ENCODE measurements around the gene GPD2. TPM values are rescaled to one million over a fixed set of nuclear protein-coding genes. Genes with fewer than 3 reads are reported as not detected.

Gene GPD2
- total RNA-seq, 3 donors from 2014 or later (not counting 1 experiment from before 2014, with no cell fraction given) = 12.5 to 20.2 (median 18.3) TPM

DNA sequence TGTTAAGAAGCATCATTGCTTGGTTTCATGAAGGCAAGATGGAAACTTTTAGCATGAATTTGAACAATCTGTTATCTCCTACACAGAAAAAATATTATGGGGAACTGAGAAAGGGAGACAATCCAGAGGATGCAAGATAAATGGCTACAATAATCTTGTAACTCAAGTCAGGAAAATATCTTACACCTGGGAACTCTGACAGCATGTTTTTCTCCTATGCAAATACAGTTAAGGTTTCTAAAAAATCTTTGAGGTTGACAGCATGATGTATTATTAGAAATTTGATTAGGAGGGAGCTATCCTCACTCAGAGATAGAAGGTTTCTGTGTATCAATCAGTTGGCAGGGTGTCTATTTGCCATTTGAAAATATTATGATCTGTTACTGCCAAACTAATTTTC is 75.6 kb downstream of the GPD2 start:
- Mint-ChIP-seq H3K27me3 (ENCODE audit: low read depth in 2 of 2) (no peaks in the 10 kb centered on the region), H3K4me1 (no peaks in the 10 kb centered on the region), H3K27ac (peak overlapping the region in 1 of 2 donors; percentile 41), H3K36me3 (peaks cover 11% of the 10 kb centered on the region), H3K4me3 (no peak overlapping the region), H3K9me3 (no peaks in the 10 kb centered on the region)
- ATAC-seq (no peak), DNase-seq (no peak)
- Histone ChIP-seq H3K27ac (ENCODE audit: low read length) (no peak overlapping the region), H3K9me3 (ENCODE audit: control insufficient read depth, insufficient read depth, low read length) (no peaks in the 10 kb centered on the region), H3K4me1 (ENCODE audit: control insufficient read depth, insufficient read depth, low read length) (no peaks in the 10 kb centered on the region), H3K27me3 (ENCODE audit: control insufficient read depth, insufficient read depth, low read length) (no peaks in the 10 kb centered on the region), H3K36me3 (ENCODE audit: control insufficient read depth, insufficient read depth, low read length) (peaks cover 30% of the 10 kb centered on the region), H3K4me3 (ENCODE audit: low read length) (no peak overlapping the region)
- intact Hi-C loops (cut with micrococcal nuclease) = no loop called here
- TF ChIP-seq CTCF (IDR thresholded peaks at IDR 0.05) = no peak

DNA sequence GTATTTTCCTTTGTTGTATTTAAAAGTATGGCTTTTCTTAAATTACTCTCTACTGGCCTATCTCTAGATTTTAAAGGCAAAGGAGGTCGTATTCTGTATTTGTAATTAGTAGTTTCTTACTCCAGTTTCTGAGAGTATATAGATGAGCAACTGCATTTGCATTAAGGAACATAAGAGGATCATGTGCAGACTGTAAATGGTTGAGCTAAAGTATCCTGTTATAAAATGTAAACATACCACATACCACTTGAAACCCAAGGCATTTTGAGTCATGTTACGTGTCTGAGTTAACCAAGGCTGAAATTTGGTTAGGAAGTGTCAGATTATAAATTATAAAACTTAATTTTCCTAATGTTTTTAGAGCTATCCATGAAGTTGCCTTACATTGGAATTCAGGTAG is 76.3 kb downstream of the GPD2 start:
- Histone ChIP-seq H3K36me3 (ENCODE audit: control insufficient read depth, insufficient read depth, low read length) (peaks cover 30% of the 10 kb centered on the region), H3K4me3 (ENCODE audit: low read length) (no peak overlapping the region), H3K27ac (ENCODE audit: low read length) (no peak overlapping the region), H3K27me3 (ENCODE audit: control insufficient read depth, insufficient read depth, low read length) (no peaks in the 10 kb centered on the region), H3K4me1 (ENCODE audit: control insufficient read depth, insufficient read depth, low read length) (no peaks in the 10 kb centered on the region), H3K9me3 (ENCODE audit: control insufficient read depth, insufficient read depth, low read length) (no peaks in the 10 kb centered on the region)
- ATAC-seq (no peak), DNase-seq (no peak)
- H3K4me1 Mint-ChIP-seq = no peaks in the 10 kb centered on the region
- H3K9me3 Mint-ChIP-seq = no peaks in the 10 kb centered on the region
- no peak overlapping the region for H3K4me3 Mint-ChIP-seq
- intact Hi-C loops (cut with micrococcal nuclease) = no loop called here
- H3K36me3 Mint-ChIP-seq = peaks cover 11% of the 10 kb centered on the region
- no peaks in the 10 kb centered on the region for H3K27me3 Mint-ChIP-seq (ENCODE audit: low read depth in 2 of 2)
- 80% methylated on average over 1 of the region's 2 CpGs for WGBS (ENCODE audit: insufficient coverage)
- no peak overlapping the region for H3K27ac Mint-ChIP-seq
- TF ChIP-seq CTCF (IDR thresholded peaks at IDR 0.05) = no peak

DNA sequence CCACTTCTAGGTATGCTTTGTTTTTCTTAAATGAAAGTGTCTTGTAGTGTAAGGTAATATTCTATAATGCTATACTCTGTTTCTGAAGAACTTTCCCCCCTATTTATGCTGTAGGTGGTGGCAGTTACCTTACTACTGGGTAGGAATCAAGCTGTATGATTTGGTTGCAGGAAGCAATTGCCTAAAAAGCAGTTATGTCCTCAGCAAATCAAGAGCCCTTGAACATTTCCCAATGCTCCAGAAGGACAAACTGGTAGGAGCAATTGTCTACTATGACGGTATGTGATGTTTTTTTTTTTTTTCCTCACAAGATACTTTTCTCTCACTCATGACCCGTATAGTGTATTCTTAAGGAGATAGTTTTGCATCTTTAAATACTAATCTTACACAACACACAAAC is 77.0 kb downstream of the GPD2 start:
- Histone ChIP-seq H3K9me3 (ENCODE audit: control insufficient read depth, insufficient read depth, low read length) (no peaks in the 10 kb centered on the region), H3K27me3 (ENCODE audit: control insufficient read depth, insufficient read depth, low read length) (no peaks in the 10 kb centered on the region), H3K4me1 (ENCODE audit: control insufficient read depth, insufficient read depth, low read length) (no peaks in the 10 kb centered on the region), H3K27ac (ENCODE audit: low read length) (no peak overlapping the region), H3K36me3 (ENCODE audit: control insufficient read depth, insufficient read depth, low read length) (peaks cover 30% of the 10 kb centered on the region), H3K4me3 (ENCODE audit: low read length) (no peak overlapping the region)
- no peak for TF ChIP-seq CTCF (IDR thresholded peaks at IDR 0.05)
- Mint-ChIP-seq H3K27me3 (ENCODE audit: low read depth in 2 of 2) (no peaks in the 10 kb centered on the region), H3K27ac (no peak overlapping the region), H3K4me1 (no peaks in the 10 kb centered on the region), H3K4me3 (no peak overlapping the region), H3K9me3 (no peaks in the 10 kb centered on the region), H3K36me3 (peaks cover 11% of the 10 kb centered on the region)
- WGBS (ENCODE audit: insufficient coverage) = no CpG with 5 or more reads among the region's 2 CpGs
- ATAC-seq = no peak
- intact Hi-C loops (cut with micrococcal nuclease) = no loop called here
- no peak for DNase-seq

DNA sequence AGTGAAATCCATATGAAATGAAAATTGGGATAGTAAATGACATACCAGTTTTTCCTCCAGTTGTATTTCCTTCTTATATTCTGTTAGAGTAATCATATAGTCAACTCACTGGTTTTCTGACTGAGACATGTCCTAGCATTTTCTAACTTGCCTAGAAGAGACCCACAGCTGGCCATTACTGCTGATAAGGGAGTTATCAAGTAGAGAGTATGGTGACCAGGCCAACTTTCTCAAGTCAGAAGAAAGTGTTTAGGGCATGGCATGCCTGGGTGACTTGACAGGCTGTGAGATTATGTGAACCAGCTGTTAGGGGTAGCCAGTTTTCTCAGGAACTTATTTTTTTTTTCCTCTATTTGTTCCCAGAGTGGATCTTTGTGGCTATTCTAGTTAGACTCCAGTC is 81.2 kb downstream of the GPD2 start:
- peaks cover 23% of the 10 kb centered on the region for H3K36me3 ChIP-seq (ENCODE audit: control insufficient read depth, insufficient read depth, low read length)
- no peak for ATAC-seq
- no peaks in the 10 kb centered on the region for H3K9me3 ChIP-seq (ENCODE audit: control insufficient read depth, insufficient read depth, low read length)
- Mint-ChIP-seq H3K9me3 (no peaks in the 10 kb centered on the region), H3K4me3 (no peak overlapping the region), H3K36me3 (peaks cover 11% of the 10 kb centered on the region), H3K27ac (no peak overlapping the region), H3K27me3 (ENCODE audit: low read depth in 2 of 2) (no peaks in the 10 kb centered on the region), H3K4me1 (no peaks in the 10 kb centered on the region)
- no peak for DNase-seq
- no peak overlapping the region for H3K4me3 ChIP-seq (ENCODE audit: low read length)
- H3K27ac ChIP-seq (ENCODE audit: low read length) = no peak overlapping the region
- intact Hi-C loops (cut with micrococcal nuclease) = no loop called here
- no peaks in the 10 kb centered on the region for H3K27me3 ChIP-seq (ENCODE audit: control insufficient read depth, insufficient read depth, low read length)
- H3K4me1 ChIP-seq (ENCODE audit: control insufficient read depth, insufficient read depth, low read length) = no peaks in the 10 kb centered on the region
- no peak for TF ChIP-seq CTCF (IDR thresholded peaks at IDR 0.05)
